ENCODE results near the gene NAA30.

DNA sequence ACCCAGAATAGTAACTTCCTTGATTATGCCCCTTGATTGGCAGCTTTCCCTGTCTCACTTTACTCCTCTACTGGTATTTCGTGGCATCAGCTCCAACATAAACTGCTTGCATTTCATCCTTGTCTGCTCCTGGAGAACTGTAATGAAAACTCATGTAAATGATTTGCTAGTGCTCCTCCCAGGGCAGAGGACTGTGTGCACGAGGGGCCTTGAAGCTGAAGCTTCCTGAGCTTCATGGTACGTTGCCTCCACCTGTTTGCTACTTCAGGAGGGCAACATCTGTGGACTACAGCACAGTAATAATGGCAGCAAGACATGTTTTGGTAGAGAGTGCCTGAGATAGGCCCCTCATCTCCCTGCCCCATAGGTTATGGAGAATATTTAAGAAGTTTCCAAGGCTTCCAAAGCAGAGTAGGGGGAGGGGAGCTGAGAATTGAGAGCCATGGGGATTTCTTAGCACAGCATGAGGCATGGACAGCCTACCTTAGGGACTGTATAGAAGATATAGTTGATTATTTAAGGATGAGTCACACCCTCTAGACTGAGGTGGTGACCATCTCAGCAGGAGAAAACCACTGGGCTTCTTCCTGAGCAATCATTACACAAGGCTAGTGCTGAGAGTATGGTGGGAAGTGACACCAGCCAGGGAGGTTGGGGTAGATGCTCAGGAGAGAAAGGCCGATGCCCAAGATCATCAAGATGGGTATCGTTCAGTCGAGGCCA lies 73.8 kb downstream of the NAA30 start:
- TF ChIP-seq ZNF354C (tag by site-specific recombination; IDR thresholded peaks at IDR 0.05; ENCODE audit: borderline replicate concordance, low read depth) (no peak), ZNF350 (tag by site-specific recombination; IDR thresholded peaks at IDR 0.05) (no peak), KLF9 (tag by site-specific recombination; IDR thresholded peaks at IDR 0.05; ENCODE audit: low read depth) (no peak), REST (tag by site-specific recombination; IDR thresholded peaks at IDR 0.05) (no peak), ZSCAN5A (tag by site-specific recombination; IDR thresholded peaks at IDR 0.05) (no peak), ZNF132 (tag by site-specific recombination; IDR thresholded peaks at IDR 0.05; ENCODE audit: borderline replicate concordance) (no peak), TCF7L2 (IDR thresholded peaks at IDR 0.05; ENCODE audit: borderline replicate concordance, low read depth, low read length) (no peak), ZNF138 (tag by site-specific recombination; IDR thresholded peaks at IDR 0.05; ENCODE audit: borderline replicate concordance) (no peak), ZFP37 (tag by site-specific recombination; IDR thresholded peaks at IDR 0.05) (no peak), ZBTB21 (tag by site-specific recombination; IDR thresholded peaks at IDR 0.05) (no peak)
- TF ChIP-seq, protein P1, sequence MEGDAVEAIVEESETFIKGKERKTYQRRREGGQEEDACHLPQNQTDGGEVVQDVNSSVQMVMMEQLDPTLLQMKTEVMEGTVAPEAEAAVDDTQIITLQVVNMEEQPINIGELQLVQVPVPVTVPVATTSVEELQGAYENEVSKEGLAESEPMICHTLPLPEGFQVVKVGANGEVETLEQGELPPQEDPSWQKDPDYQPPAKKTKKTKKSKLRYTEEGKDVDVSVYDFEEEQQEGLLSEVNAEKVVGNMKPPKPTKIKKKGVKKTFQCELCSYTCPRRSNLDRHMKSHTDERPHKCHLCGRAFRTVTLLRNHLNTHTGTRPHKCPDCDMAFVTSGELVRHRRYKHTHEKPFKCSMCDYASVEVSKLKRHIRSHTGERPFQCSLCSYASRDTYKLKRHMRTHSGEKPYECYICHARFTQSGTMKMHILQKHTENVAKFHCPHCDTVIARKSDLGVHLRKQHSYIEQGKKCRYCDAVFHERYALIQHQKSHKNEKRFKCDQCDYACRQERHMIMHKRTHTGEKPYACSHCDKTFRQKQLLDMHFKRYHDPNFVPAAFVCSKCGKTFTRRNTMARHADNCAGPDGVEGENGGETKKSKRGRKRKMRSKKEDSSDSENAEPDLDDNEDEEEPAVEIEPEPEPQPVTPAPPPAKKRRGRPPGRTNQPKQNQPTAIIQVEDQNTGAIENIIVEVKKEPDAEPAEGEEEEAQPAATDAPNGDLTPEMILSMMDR (tag by site-specific recombination; IDR thresholded peaks at IDR 0.05): no peak
